ENCODE results near the gene ZC3H14.

DNA sequence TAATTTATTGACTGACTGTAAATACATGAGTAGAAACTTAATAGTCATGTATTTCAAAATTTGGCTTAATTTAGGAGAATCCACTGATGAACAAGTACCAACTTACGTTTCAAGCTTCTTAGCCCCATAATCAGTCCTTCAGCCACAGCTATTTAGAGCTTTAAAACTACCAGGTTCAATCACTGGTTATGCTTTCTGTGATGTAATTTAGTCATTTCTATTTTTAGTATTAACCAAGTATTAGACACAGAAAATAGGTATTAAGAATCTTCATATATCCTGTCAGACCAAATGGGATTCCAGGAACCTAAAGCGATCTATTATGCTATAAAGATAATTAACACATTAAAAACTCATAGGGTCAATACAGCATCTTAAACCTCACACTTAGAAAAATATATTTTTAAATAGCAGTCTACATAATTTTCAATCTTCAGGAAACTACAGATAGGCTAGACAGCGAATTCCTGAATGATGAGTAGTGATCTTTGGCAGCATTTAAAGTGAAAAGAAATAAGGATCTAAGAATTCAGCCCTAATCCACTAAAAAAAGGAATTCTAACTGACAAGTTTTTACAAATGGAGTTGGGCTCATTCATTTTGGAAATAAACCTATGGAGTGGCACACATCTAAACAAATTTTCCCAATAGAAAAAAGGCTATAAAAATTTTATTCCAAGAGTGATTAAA lies 51.5 kb downstream of the ZC3H14 start:
- TF ChIP-seq, protein P1, sequence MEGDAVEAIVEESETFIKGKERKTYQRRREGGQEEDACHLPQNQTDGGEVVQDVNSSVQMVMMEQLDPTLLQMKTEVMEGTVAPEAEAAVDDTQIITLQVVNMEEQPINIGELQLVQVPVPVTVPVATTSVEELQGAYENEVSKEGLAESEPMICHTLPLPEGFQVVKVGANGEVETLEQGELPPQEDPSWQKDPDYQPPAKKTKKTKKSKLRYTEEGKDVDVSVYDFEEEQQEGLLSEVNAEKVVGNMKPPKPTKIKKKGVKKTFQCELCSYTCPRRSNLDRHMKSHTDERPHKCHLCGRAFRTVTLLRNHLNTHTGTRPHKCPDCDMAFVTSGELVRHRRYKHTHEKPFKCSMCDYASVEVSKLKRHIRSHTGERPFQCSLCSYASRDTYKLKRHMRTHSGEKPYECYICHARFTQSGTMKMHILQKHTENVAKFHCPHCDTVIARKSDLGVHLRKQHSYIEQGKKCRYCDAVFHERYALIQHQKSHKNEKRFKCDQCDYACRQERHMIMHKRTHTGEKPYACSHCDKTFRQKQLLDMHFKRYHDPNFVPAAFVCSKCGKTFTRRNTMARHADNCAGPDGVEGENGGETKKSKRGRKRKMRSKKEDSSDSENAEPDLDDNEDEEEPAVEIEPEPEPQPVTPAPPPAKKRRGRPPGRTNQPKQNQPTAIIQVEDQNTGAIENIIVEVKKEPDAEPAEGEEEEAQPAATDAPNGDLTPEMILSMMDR (IDR thresholded peaks at IDR 0.05; ENCODE audit: low read length), result no peak
- no peak for TF ChIP-seq EZH2 (IDR thresholded peaks at IDR 0.05; ENCODE audit: borderline replicate concordance, low read length)

Data from OCI-LY1 (cell line).